IMR-90 (cell line): ENCODE data around the gene TOMM40. TPM values are rescaled to one million over a fixed set of nuclear protein-coding genes. Genes with fewer than 3 reads are reported as not detected.

Experiments used
- ATAC-seq: fragments of 200-7000 bp; cut with Tn5 transposase; 2 replicates; pipeline ENCODE4 v1.9.1; 2020; ENCODE audit warnings: low read depth, mild to moderate bottlenecking, moderate library complexity
- BruUV-seq: library from RNA; stranded (reverse); fragments of 400-500 nt; replicated peaks from 2 replicates; lab custom pipeline; 2021; lab: Mats Ljungman, UMichigan
- CTCF ChIA-PET: fragments of 300-600 bp; formaldehyde crosslinking; extraction: SDS; loops from one replicate; lab custom pipeline; 2021; ENCODE audit warnings: antibody characterized with exemption; lab: Yijun Ruan, JAX
- POLR2A ChIA-PET: fragments of 300-600 bp; sonication (Branson Sonifier 250); formaldehyde crosslinking; loops from one replicate; lab custom pipeline; 2022; ENCODE audit warnings: antibody characterized with exemption; ENCODE audit not compliant: unreplicated experiment; lab: Charles Lee
- DNase-seq: peaks from one replicate; pipeline ENCODE4 v3.0.0; 2013
- H2AFZ ChIP-seq: replicated peaks from 2 replicates; pipeline ENCODE3; 2013; ENCODE audit warnings: low read length, mild to moderate bottlenecking; ENCODE audit not compliant: poor library complexity
- H2AK5ac ChIP-seq: 2 replicates; pipeline ENCODE4 v1.6.1; 2013; ENCODE audit warnings: low read depth, low read length, inconsistent platforms
- H2AK9ac ChIP-seq: replicated peaks from 2 replicates; pipeline ENCODE3; 2013; ENCODE audit warnings: mild to moderate bottlenecking, low read depth, low read length, moderate library complexity; ENCODE audit not compliant: poor library complexity
- H2BK120ac ChIP-seq: 2 replicates; pipeline ENCODE4 v1.6.1; 2013; ENCODE audit warnings: low read depth, low read length, inconsistent platforms
- H2BK15ac ChIP-seq: 3 replicates; pipeline ENCODE4 v1.6.1; 2013; ENCODE audit warnings: low read depth, low read length, inconsistent platforms
- H2BK20ac ChIP-seq: 2 replicates; pipeline ENCODE4 v1.6.1; 2013; ENCODE audit warnings: low read depth, mild to moderate bottlenecking, inconsistent platforms, low read length, moderate library complexity
- H2BK5ac ChIP-seq: 2 replicates; pipeline ENCODE4 v1.6.1; 2013; ENCODE audit warnings: mild to moderate bottlenecking, low read depth, low read length, inconsistent platforms; ENCODE audit not compliant: poor library complexity, severe bottlenecking
- H3K14ac ChIP-seq: replicated peaks from 2 replicates; pipeline ENCODE4 v1.6.1; 2013; ENCODE audit warnings: low read depth, low read length, inconsistent platforms
- H3K18ac ChIP-seq: 2 replicates; pipeline ENCODE4 v1.6.1; 2013; ENCODE audit warnings: low read depth, low read length, control low read depth
- H3K23ac ChIP-seq: 2 replicates; pipeline ENCODE4 v1.6.1; 2013; ENCODE audit warnings: low read depth, low read length, inconsistent platforms
- H3K27ac ChIP-seq: 2 replicates; pipeline ENCODE4 v1.5.1; 2013; ENCODE audit warnings: mild to moderate bottlenecking, control low read depth, low read length; ENCODE audit not compliant: insufficient read depth
- H3K27me3 ChIP-seq: 2 replicates; pipeline ENCODE4 v1.6.1; 2013; ENCODE audit warnings: low read length; ENCODE audit not compliant: control insufficient read depth, insufficient read depth
- H3K36me3 ChIP-seq: 2 replicates; pipeline ENCODE4 v1.6.1; 2013; ENCODE audit warnings: low read length, mixed read lengths; ENCODE audit not compliant: control insufficient read depth, insufficient read depth
- H3K4ac ChIP-seq: 2 replicates; pipeline ENCODE4 v1.6.1; 2013; ENCODE audit warnings: low read depth, low read length, inconsistent platforms
- H3K4me1 ChIP-seq: 2 replicates; pipeline ENCODE4 v1.6.1; 2013; ENCODE audit warnings: low read length, mixed read lengths; ENCODE audit not compliant: control insufficient read depth, insufficient read depth
- H3K4me2 ChIP-seq: 2 replicates; pipeline ENCODE4 v1.6.1; 2013; ENCODE audit warnings: low read depth, mild to moderate bottlenecking, control low read depth, low read length, moderate library complexity
- H3K4me3 ChIP-seq: 2 replicates; pipeline ENCODE4 v1.5.1; 2013; ENCODE audit warnings: low read depth, mild to moderate bottlenecking, control low read depth, low read length, moderate library complexity; ENCODE audit not compliant: insufficient read depth
- H3K56ac ChIP-seq: 2 replicates; pipeline ENCODE4 v1.6.1; 2013; ENCODE audit warnings: low read length, inconsistent platforms; ENCODE audit not compliant: insufficient read depth; ENCODE audit errors: extremely low read depth
- H3K79me1 ChIP-seq, 2 experiments: 2 replicates each; pipeline ENCODE4 v1.6.1; 2013; ENCODE audit warnings: low read length in 2 of 2, inconsistent platforms in 1 of 2, low read depth in 1 of 2
- H3K9ac ChIP-seq: 2 replicates; pipeline ENCODE4 v1.6.1; 2013; ENCODE audit warnings: low read depth, low read length, control low read depth
- H3K9me1 ChIP-seq: 2 replicates; pipeline ENCODE4 v1.6.1; 2013; ENCODE audit warnings: low read length, inconsistent platforms; ENCODE audit not compliant: insufficient read depth
- H3K9me3 ChIP-seq: 2 replicates; pipeline ENCODE4 v1.6.1; 2013; ENCODE audit warnings: low read length; ENCODE audit not compliant: control insufficient read depth, insufficient read depth
- H4K20me1 ChIP-seq: 2 replicates; pipeline ENCODE4 v1.6.1; 2013; ENCODE audit warnings: low read length, inconsistent platforms; ENCODE audit not compliant: insufficient read depth
- H4K5ac ChIP-seq: 2 replicates; pipeline ENCODE4 v1.6.1; 2013; ENCODE audit warnings: mild to moderate bottlenecking, low read depth, low read length, control low read depth
- H4K8ac ChIP-seq, 2 experiments: 2 replicates each; pipeline ENCODE4 v1.6.1; 2013; ENCODE audit warnings: low read depth in 2 of 2, low read length in 2 of 2, control low read depth in 1 of 2, inconsistent platforms in 1 of 2
- H4K91ac ChIP-seq: 2 replicates; pipeline ENCODE4 v1.6.1; 2013; ENCODE audit warnings: low read depth, low read length, inconsistent platforms; ENCODE audit not compliant: insufficient read depth
- BHLHE40 ChIP-seq: fragments of 150-350 bp; IDR thresholded peaks from 2 replicates; pipeline ENCODE4 v1.6.1; 2016; ENCODE audit warnings: mild to moderate bottlenecking, low read depth, low read length
- CEBPB ChIP-seq: IDR thresholded peaks from 2 replicates; pipeline ENCODE4 v1.6.1; 2012; ENCODE audit warnings: low read depth, low read length, improper control_type of control experiment
- CHD1 ChIP-seq: IDR thresholded peaks from 2 replicates; pipeline ENCODE4 v1.6.1; 2012; ENCODE audit warnings: low read depth, low read length, improper control_type of control experiment
- FOS ChIP-seq: fragments of 150-350 bp; IDR thresholded peaks from 2 replicates; pipeline ENCODE4 v1.6.1; 2016; ENCODE audit warnings: low read depth, low read length
- MAFK ChIP-seq: IDR thresholded peaks from 2 replicates; pipeline ENCODE4 v1.6.1; 2012; ENCODE audit warnings: low read depth, low read length, improper control_type of control experiment
- MAZ ChIP-seq: IDR thresholded peaks from 2 replicates; pipeline ENCODE4 v1.6.1; 2012; ENCODE audit warnings: low read depth, mild to moderate bottlenecking, low read length, improper control_type of control experiment, moderate library complexity, borderline replicate concordance
- MXI1 ChIP-seq: IDR thresholded peaks from 2 replicates; pipeline ENCODE4 v1.6.1; 2012; ENCODE audit warnings: low read depth, mild to moderate bottlenecking, low read length, moderate library complexity, borderline replicate concordance
- NFE2L2 ChIP-seq: fragments of 150-350 bp; IDR thresholded peaks from 2 replicates; pipeline ENCODE4 v1.6.1; 2016; ENCODE audit warnings: low read depth, mild to moderate bottlenecking, low read length
- POLR2A ChIP-seq: IDR thresholded peaks from 2 replicates; pipeline ENCODE4 v1.6.1; 2012; ENCODE audit warnings: mild to moderate bottlenecking, low read depth, low read length
- RAD21 ChIP-seq: IDR thresholded peaks from 2 replicates; pipeline ENCODE4 v1.6.1; 2012; ENCODE audit warnings: low read length, improper control_type of control experiment
- RCOR1 ChIP-seq: IDR thresholded peaks from 2 replicates; pipeline ENCODE4 v1.6.1; 2012; ENCODE audit warnings: mild to moderate bottlenecking, low read length, improper control_type of control experiment; ENCODE audit not compliant: insufficient replicate concordance
- RFX5 ChIP-seq: IDR thresholded peaks from 2 replicates; pipeline ENCODE4 v1.8.0; 2012; ENCODE audit warnings: low read depth, mild to moderate bottlenecking, low read length, moderate library complexity
- SMC3 ChIP-seq: fragments of 150-350 bp; IDR thresholded peaks from 2 replicates; pipeline ENCODE4 v1.6.1; 2016; ENCODE audit warnings: low read depth, mild to moderate bottlenecking, antibody characterized with exemption, low read length, moderate library complexity
- WGBS, 2 experiments: methylation state at CpG; one replicate each; pipeline versions ENCODE4 v1.1.5 to v1.1.7; 2013; ENCODE audit warnings: missing lambda C conversion rate in 2 of 2; ENCODE audit not compliant: insufficient read length in 1 of 2; ENCODE audit errors: extremely low coverage in 2 of 2; 5-methylcytosine and 5-hydroxymethylcytosine counted together
- dilution Hi-C: fragments of 300-500 bp; cut with HindIII; formaldehyde crosslinking; loops from one replicate; pipeline ENCODE4 v1.14.3; 2018; ENCODE audit warnings: low sequenced_read_pairs; ENCODE audit not compliant: unreplicated experiment
- in situ Hi-C: fragments of 300-500 bp; cut with MboI; formaldehyde crosslinking; loops from 3 replicates; pipeline ENCODE4 v1.14.3; 2019; ENCODE audit warnings: low sequenced_read_pairs, inconsistent platforms, mixed read lengths
- intact Hi-C: fragments of 100-400 bp; cut with micrococcal nuclease; formaldehyde crosslinking; loops from 2 replicates; pipeline ENCODE4 v1.10.0; 2022
- polyA plus RNA-seq, 3 experiments: library from polyadenylated mRNA; depleted of rRNA; stranded (reverse); fragments of >200 nt; gene quantifications; 2 replicates each; pipeline ENCODE4 v1.2.3, GENCODE V29; 2012; ENCODE audit warnings: low replicate concordance in 1 of 3
- total RNA-seq: library from RNA; depleted of rRNA; stranded (reverse); fragments of >200 nt; gene quantifications from 2 replicates; pipeline ENCODE4 v1.2.3, GENCODE V29; 2012
- TF ChIP-seq, protein P1 (sequence below): fragments of 150-350 bp; IDR thresholded peaks from 2 replicates; pipeline ENCODE4 v1.6.1; 2017; ENCODE audit warnings: mild to moderate bottlenecking, antibody characterized with exemption, low read length, low read depth
- TF ChIP-seq, protein P2 (sequence below): fragments of 150-350 bp; IDR thresholded peaks from 2 replicates; pipeline ENCODE4 v1.6.1; 2016; ENCODE audit warnings: low read depth, mild to moderate bottlenecking, low read length, moderate library complexity, borderline replicate concordance

Gene TOMM40
- total and polyA plus RNA-seq, 2 of the 4 experiments (the other 2 are of a cell fraction) = 54.8 to 62.6 TPM

DNA sequence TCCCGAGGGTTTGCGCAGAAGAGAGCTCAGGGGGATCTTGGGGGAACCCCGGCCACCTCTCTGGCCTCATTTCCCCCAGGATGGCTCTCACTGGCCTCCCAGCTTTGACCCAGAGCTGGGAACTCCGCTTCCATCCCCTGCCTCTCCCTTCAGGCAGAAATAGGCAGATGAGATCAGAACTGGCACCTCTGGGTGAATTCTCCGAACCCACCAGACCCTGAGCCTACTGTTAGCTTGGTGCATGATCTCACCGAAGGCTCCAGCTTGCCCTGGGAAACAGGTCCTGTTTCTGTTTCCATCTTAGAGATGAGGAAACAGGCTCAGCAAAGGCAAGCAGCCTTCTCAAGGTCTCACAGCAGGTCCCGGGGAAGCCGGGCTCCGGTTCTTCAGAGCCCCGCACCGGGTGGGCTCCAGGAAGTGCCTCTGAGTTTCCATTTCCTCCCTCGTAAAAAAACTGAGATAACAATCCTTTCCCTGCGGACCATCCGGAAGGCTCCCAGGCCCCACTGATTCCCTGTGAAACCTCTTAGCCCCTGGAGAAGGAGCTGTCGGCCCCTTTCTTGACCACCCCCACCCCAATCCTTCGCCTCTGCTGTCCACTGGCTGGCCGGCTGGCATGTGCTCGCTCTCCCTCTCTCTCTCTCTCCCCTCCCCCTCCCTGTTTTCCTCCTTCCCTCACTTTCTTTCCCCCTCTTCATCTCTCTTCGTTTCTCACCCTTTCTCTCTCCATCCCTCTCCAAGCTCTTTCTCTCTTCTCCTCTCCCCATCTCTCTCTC is 42.8 kb upstream of the TOMM40 start:
- DNase-seq = peak; percentile 57

More for the DNA sequence above, 42.8 kb upstream of the TOMM40 start:
- WGBS, 2 experiments = 4% methylated on average over 7 of the region's 19 CpGs; no CpG with 5 or more reads in 1 of the 2 experiments
- dilution Hi-C loops (no loop called here), intact Hi-C loops (loop anchor here (5.0 kb wide), 1 partner anchor 276 kb away; no protein-coding TSS in a partner anchor), in situ Hi-C loops (no loop called here)
- peaks cover 8% of the 10 kb centered on the region for H3K9me1 ChIP-seq
- peak overlapping the region; percentile 97 for H3K4me3 ChIP-seq
- POLR2A ChIA-PET = interaction anchor here (0.5 kb wide), 1 partner anchor 1178 kb away, joined by 11 read pairs; the partner anchor contains the start of gene PLAUR
- peak overlapping the region; percentile 31 for H4K5ac ChIP-seq
- no peaks in the 10 kb centered on the region for H3K27me3 ChIP-seq
- H3K79me1 ChIP-seq = peaks cover 0 to 56% of the 10 kb centered on the region in 2 experiments; a peak in 2 of 4 replicates
- peaks cover 5% of the 10 kb centered on the region; the same call in 1 of the 2 replicates for H3K36me3 ChIP-seq
- peak overlapping the region; percentile 51 for H2BK5ac ChIP-seq
- peak overlapping the region; percentile 96 for H2AK5ac ChIP-seq
- H3K9ac ChIP-seq = peak overlapping the region; percentile 100
- CTCF ChIA-PET = interaction anchor here (1.0 kb wide), 1 partner anchor 77 kb away, joined by 3 read pairs; no protein-coding TSS in a partner anchor
- H3K56ac ChIP-seq = peak overlapping the region; percentile 39
- peak overlapping the region; percentile 18 for H3K18ac ChIP-seq
- H3K23ac ChIP-seq = peak overlapping the region; percentile 97
- peak overlapping the region; percentile 95 for H3K4me2 ChIP-seq
- H2BK120ac ChIP-seq = peak overlapping the region; percentile 43
- H3K9me3 ChIP-seq = no peaks in the 10 kb centered on the region
- peak overlapping the region; percentile 60 for H4K91ac ChIP-seq
- peak overlapping the region; percentile 97 for H3K27ac ChIP-seq
- H4K20me1 ChIP-seq = peaks cover 57% of the 10 kb centered on the region
- H2AK9ac ChIP-seq = peak overlapping the region; percentile 67
- BruUV-seq = no TSS peak
- peak overlapping the region; percentile 36 to 56; a peak in 3 of 4 replicates for H4K8ac ChIP-seq
- no peak overlapping the region for H2BK20ac ChIP-seq
- peaks cover 12% of the 10 kb centered on the region for H3K4me1 ChIP-seq
- peak overlapping the region; percentile 75 for H2AFZ ChIP-seq
- no peak for ATAC-seq
- TF ChIP-seq MAFK = no peak
- TF ChIP-seq SMC3 = no peak
- no peak for TF ChIP-seq NFE2L2
- no peak for TF ChIP-seq FOS
- 0 out of 2 replicates have a peak, but pooled peaks have one; percentile 17 for TF ChIP-seq MXI1
- TF ChIP-seq BHLHE40 = no peak
- TF ChIP-seq RAD21 = no peak
- TF ChIP-seq CHD1 = no peak
- TF ChIP-seq POLR2A = peak; percentile 19; the same call in 1 of the 2 replicates
- TF ChIP-seq, protein P1, sequence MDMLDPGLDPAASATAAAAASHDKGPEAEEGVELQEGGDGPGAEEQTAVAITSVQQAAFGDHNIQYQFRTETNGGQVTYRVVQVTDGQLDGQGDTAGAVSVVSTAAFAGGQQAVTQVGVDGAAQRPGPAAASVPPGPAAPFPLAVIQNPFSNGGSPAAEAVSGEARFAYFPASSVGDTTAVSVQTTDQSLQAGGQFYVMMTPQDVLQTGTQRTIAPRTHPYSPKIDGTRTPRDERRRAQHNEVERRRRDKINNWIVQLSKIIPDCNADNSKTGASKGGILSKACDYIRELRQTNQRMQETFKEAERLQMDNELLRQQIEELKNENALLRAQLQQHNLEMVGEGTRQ = no peak
- TF ChIP-seq CEBPB = no peak
- TF ChIP-seq, protein P2, sequence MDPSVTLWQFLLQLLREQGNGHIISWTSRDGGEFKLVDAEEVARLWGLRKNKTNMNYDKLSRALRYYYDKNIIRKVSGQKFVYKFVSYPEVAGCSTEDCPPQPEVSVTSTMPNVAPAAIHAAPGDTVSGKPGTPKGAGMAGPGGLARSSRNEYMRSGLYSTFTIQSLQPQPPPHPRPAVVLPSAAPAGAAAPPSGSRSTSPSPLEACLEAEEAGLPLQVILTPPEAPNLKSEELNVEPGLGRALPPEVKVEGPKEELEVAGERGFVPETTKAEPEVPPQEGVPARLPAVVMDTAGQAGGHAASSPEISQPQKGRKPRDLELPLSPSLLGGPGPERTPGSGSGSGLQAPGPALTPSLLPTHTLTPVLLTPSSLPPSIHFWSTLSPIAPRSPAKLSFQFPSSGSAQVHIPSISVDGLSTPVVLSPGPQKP = no peak
- TF ChIP-seq RFX5 = no peak
- TF ChIP-seq RCOR1 = no peak
- TF ChIP-seq MAZ = no peak
- H3K14ac ChIP-seq = peak overlapping the region; percentile 92
- H2BK15ac ChIP-seq = no peak overlapping the region
- peak overlapping the region; percentile 84 for H3K4ac ChIP-seq
